Endothelial cell of umbilical vein (primary cell): ENCODE results near the gene IDUA. TPM values are rescaled to one million over a fixed set of nuclear protein-coding genes. Genes with fewer than 3 reads are reported as not detected.

Experiments
- BruUV-seq: library from RNA; stranded (reverse); fragments of 400-500 nt; replicated peaks from 2 replicates; lab custom pipeline; 2021; lab: Mats Ljungman, UMichigan
- CTCF ChIA-PET: fragments of 300-600, 350-600 bp; sonication (Branson Sonifier 250); formaldehyde crosslinking; loops from one replicate; lab custom pipeline; 2021; ENCODE audit warnings: antibody characterized with exemption, inconsistent platforms; lab: Charles Lee
- POLR2A ChIA-PET: fragments of 300-600, 350-600 bp; sonication (Branson Sonifier 250); formaldehyde crosslinking; loops from one replicate; lab custom pipeline; 2021; ENCODE audit warnings: antibody characterized with exemption, inconsistent platforms; lab: Charles Lee
- DNase-seq: peaks from one replicate; pipeline ENCODE4 v3.0.0-alpha.2; 2011; ENCODE audit warnings: low read depth, low spot score
- FAIRE-seq: peaks from 2 replicates; lab custom pipeline; 2011; peaks lifted over from hg19 to GRCh38; lab: Jason Lieb, UNC
- H2AFZ ChIP-seq: 2 replicates; pipeline ENCODE4 v1.6.0; 2012; ENCODE audit warnings: low read depth, low read length, control low read depth, inconsistent platforms
- H3K27ac ChIP-seq: 2 replicates; pipeline ENCODE4 v1.5.1; 2011; ENCODE audit warnings: low read depth, mild to moderate bottlenecking, control low read depth, low read length, moderate library complexity; ENCODE audit not compliant: insufficient read depth
- H3K27me3 ChIP-seq, 2 experiments: 2 replicates each; pipeline versions ENCODE4 v1.6.0 to v1.6.1; 2011; ENCODE audit warnings: low read length in 2 of 2, mixed read lengths in 1 of 2; ENCODE audit not compliant: control insufficient read depth in 2 of 2, insufficient read depth in 2 of 2
- H3K36me3 ChIP-seq, 2 experiments: 2 replicates in 1 of 2; 3 replicates in 1 of 2; pipeline ENCODE4 v1.5.1; 2011; ENCODE audit warnings: low read length in 2 of 2, mild to moderate bottlenecking in 1 of 2, moderate library complexity in 1 of 2; ENCODE audit not compliant: control insufficient read depth in 2 of 2, insufficient read depth in 2 of 2; ENCODE audit errors: extremely low read depth in 1 of 2
- H3K4me1 ChIP-seq: 3 replicates; pipeline ENCODE4 v1.5.1; 2011; ENCODE audit warnings: mild to moderate bottlenecking, low read length; ENCODE audit not compliant: control insufficient read depth, insufficient read depth; ENCODE audit errors: extremely low read depth
- H3K4me2 ChIP-seq: 2 replicates; pipeline ENCODE4 v1.6.1; 2011; ENCODE audit warnings: low read length, control low read depth, mixed read lengths; ENCODE audit not compliant: insufficient read depth
- H3K4me3 ChIP-seq, 3 experiments: fragments of 200-600 bp in 1 of 3; sonication (generic), shearing (Covaris generic) in 1 of 3; replicated peaks in 1 of 3; 2 replicates each; pipeline ENCODE4 v1.5.1; 2011 to 2016; ENCODE audit warnings: control low read depth in 3 of 3, low read length in 3 of 3, mild to moderate bottlenecking in 2 of 3, inconsistent platforms in 1 of 3, low read depth in 1 of 3, moderate library complexity in 1 of 3; ENCODE audit not compliant: insufficient read depth in 1 of 3
- H3K79me2 ChIP-seq: 2 replicates; pipeline ENCODE4 v1.6.0; 2012; ENCODE audit warnings: low read length, inconsistent platforms; ENCODE audit not compliant: control insufficient read depth, insufficient read depth
- H3K9ac ChIP-seq: replicated peaks from 2 replicates; pipeline ENCODE3; 2011; ENCODE audit warnings: low read length, control low read depth; ENCODE audit not compliant: insufficient read depth; ENCODE audit errors: extremely low read depth
- H3K9me1 ChIP-seq: replicated peaks from 3 replicates; pipeline ENCODE4 v1.6.0; 2011; ENCODE audit warnings: mild to moderate bottlenecking, low read length; ENCODE audit not compliant: control insufficient read depth, insufficient read depth; ENCODE audit errors: extremely low read depth
- H3K9me3 ChIP-seq: replicated peaks from 2 replicates; pipeline ENCODE4 v1.5.1; 2012; ENCODE audit warnings: low read length, inconsistent platforms; ENCODE audit not compliant: control insufficient read depth, insufficient read depth
- H4K20me1 ChIP-seq: replicated peaks from 2 replicates; pipeline ENCODE3; 2011; ENCODE audit warnings: mild to moderate bottlenecking, low read length; ENCODE audit not compliant: control insufficient read depth, insufficient read depth; ENCODE audit errors: extremely low read depth
- CTCF ChIP-seq, 2 donors: IDR thresholded peaks; 1 replicate in 1 of 2; 2 replicates in 1 of 2; pipeline ENCODE4 v1.5.1; 2011; ENCODE audit warnings: low read length in 2 of 2, mild to moderate bottlenecking in 2 of 2, moderate library complexity in 2 of 2, control low read depth in 1 of 2, inconsistent platforms in 1 of 2, low read depth in 1 of 2; ENCODE audit not compliant: insufficient read depth in 1 of 2; ENCODE audit errors: extremely low read depth in 1 of 2
- EZH2 ChIP-seq: IDR thresholded peaks from 2 replicates; pipeline ENCODE4 v1.6.1; 2012; ENCODE audit warnings: borderline replicate concordance, low read depth, mild to moderate bottlenecking, moderate library complexity, low read length, inconsistent platforms; ENCODE audit not compliant: severe bottlenecking
- FOS ChIP-seq: IDR thresholded peaks from 2 replicates; pipeline ENCODE4 v1.6.1; 2011; ENCODE audit warnings: mild to moderate bottlenecking, low read length, moderate library complexity, borderline replicate concordance; ENCODE audit not compliant: insufficient read depth
- GATA2 ChIP-seq: IDR thresholded peaks from 2 replicates; pipeline ENCODE4 v1.7.0; 2011; ENCODE audit warnings: low read depth, mild to moderate bottlenecking, moderate library complexity, mixed read lengths, low read length; ENCODE audit not compliant: insufficient read length, insufficient read depth
- JUN ChIP-seq: IDR thresholded peaks from 2 replicates; pipeline ENCODE4 v1.6.1; 2011; ENCODE audit warnings: borderline replicate concordance, low read depth; ENCODE audit not compliant: insufficient read length, insufficient read depth
- MAX ChIP-seq: IDR thresholded peaks from 2 replicates; pipeline ENCODE4 v1.6.1; 2011; ENCODE audit not compliant: insufficient read depth, insufficient read length
- MYC ChIP-seq: IDR thresholded peaks from one replicate; pipeline ENCODE4 v1.6.1; 2011; ENCODE audit warnings: mild to moderate bottlenecking, low read depth, low read length
- POLR2A ChIP-seq: IDR thresholded peaks from 2 replicates; pipeline ENCODE4 v1.6.1; 2012; ENCODE audit warnings: low read depth, mild to moderate bottlenecking, control low read depth, low read length
- POLR2AphosphoS5 ChIP-seq: IDR thresholded peaks from 2 replicates; pipeline ENCODE4 v1.6.1; 2012; ENCODE audit warnings: low read depth, mild to moderate bottlenecking, control low read depth, low read length, moderate library complexity; ENCODE audit not compliant: insufficient read depth
- dilution Hi-C: fragments of 300-500 bp; cut with MboI; formaldehyde crosslinking; loops from one replicate; pipeline ENCODE4 v1.15.0; 2019; ENCODE audit warnings: low sequenced_read_pairs; ENCODE audit not compliant: extremely low pct_ligation_motif_present
- intact Hi-C: fragments of 100-400 bp; cut with micrococcal nuclease; formaldehyde crosslinking; loops from one replicate; pipeline ENCODE4 v1.10.0; 2022
- polyA plus RNA-seq, 4 experiments: library from polyadenylated mRNA; depleted of rRNA in 3 of 4; stranded (reverse) in 3 of 4; unstranded in 1 of 4; fragments of >200 nt; gene quantifications; 2 replicates each; pipeline versions ENCODE4 v1.2.1 to v1.2.3, GENCODE V29; 2011 to 2012; ENCODE audit warnings: missing spikeins in 1 of 4
- total RNA-seq: library from RNA; stranded (reverse); gene quantifications from 2 replicates; pipeline ENCODE4 v1.2.3, GENCODE V29; 2021

The IDUA gene
- total and polyA plus RNA-seq, 2 donors (not counting 3 experiments of a cell fraction or from before 2014, with no cell fraction given), result 19.1 to 34.1 TPM

GRCh38 chr4:1000686-1001260 lies 13.9 kb downstream of the IDUA start:
- BruUV-seq, result no TSS peak
- DNase-seq, result no peak
- dilution Hi-C loops (no loop called here), intact Hi-C loops (no loop called here)
- Histone ChIP-seq H3K9ac (no peak overlapping the region), H3K9me1 (no peaks in the 10 kb centered on the region), H4K20me1 (no peaks in the 10 kb centered on the region), H3K4me1 (no peaks in the 10 kb centered on the region), H2AFZ (no peak overlapping the region), H3K36me3 (no peaks in the 10 kb centered on the region), H3K4me2 (no peak overlapping the region), H3K9me3 (no peaks in the 10 kb centered on the region), H3K27me3 (peaks cover 36 to 47% of the 10 kb centered on the region in 2 experiments), H3K79me2 (no peaks in the 10 kb centered on the region), H3K27ac (no peak overlapping the region), H3K4me3 (no peak overlapping the region)
- no peak for TF ChIP-seq POLR2AphosphoS5
- TF ChIP-seq POLR2A, result no peak
- no peak for TF ChIP-seq CTCF (IDR thresholded peaks at IDR 0.05; ENCODE audit: extremely low read depth in 1 of 2, insufficient read depth in 1 of 2, low read depth in 1 of 2, low read length in 2 of 2)
- no peak for TF ChIP-seq JUN
- TF ChIP-seq GATA2, result no peak
- TF ChIP-seq EZH2, result no peak
- TF ChIP-seq FOS, result no peak
- no peak for TF ChIP-seq MAX
- no peak for TF ChIP-seq MYC
- ChIA-PET POLR2A (no interaction called here), CTCF (no interaction called here)
- FAIRE-seq, result no peak
